Stimulated activated CD4-positive, alpha-beta T cell treated with anti-CD3 and anti-CD28 coated beads, Interleukin-2, amount 100 ng/mL, for 24 hours (primary cell): ENCODE data around the gene VAC14.

Source experiments
- DNase-seq, 2 donors: peaks; one replicate each; pipeline ENCODE4 v3.0.0-alpha.2; 2020

The VAC14 gene

GRCh38 chr16:70689035-70689969, 111.7 kb downstream of the VAC14 start:
- DNase-seq = no peak

- no peak for DNase-seq
Measured at GRCh38 chr16:70688246-70688742, 112.7 kb downstream of the VAC14 start.

- no peak for DNase-seq
Measured at GRCh38 chr16:70687671-70688245, 113.2 kb downstream of the VAC14 start.

DNA sequence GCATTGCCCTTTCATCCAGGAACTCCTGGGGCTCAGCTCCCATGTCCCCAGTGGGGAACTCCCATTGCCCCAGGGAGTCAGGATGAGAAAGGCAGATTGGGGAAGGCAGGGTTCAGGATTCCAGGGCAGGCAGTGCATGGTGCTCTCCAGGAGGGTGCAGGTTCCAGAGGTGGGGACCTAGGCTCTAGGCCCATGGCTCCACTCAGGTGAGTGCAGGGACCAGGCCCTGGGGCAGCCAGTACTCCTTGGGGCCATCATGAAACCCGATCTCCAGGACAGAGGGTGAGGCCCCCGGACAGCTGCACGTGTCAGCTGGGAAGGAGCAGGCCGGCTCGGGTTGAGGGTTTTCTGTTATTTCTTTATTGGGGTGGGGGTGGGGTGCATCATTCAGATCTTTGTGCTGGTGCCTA, 113.9 kb downstream of the VAC14 start:
- DNase-seq = no peak

GRCh38 chr16:70686376-70687101, 114.4 kb downstream of the VAC14 start:
- DNase-seq = no peak

GRCh38 chr16:70685938-70686375, 115.0 kb downstream of the VAC14 start, which contains the start of gene MTSS2:
MTSS2 (minus strand) TSS chr16:70686053; CDS start chr16:70685791, 262 bp downstream.
- peak; percentile 28 to 29 for DNase-seq

DNA sequence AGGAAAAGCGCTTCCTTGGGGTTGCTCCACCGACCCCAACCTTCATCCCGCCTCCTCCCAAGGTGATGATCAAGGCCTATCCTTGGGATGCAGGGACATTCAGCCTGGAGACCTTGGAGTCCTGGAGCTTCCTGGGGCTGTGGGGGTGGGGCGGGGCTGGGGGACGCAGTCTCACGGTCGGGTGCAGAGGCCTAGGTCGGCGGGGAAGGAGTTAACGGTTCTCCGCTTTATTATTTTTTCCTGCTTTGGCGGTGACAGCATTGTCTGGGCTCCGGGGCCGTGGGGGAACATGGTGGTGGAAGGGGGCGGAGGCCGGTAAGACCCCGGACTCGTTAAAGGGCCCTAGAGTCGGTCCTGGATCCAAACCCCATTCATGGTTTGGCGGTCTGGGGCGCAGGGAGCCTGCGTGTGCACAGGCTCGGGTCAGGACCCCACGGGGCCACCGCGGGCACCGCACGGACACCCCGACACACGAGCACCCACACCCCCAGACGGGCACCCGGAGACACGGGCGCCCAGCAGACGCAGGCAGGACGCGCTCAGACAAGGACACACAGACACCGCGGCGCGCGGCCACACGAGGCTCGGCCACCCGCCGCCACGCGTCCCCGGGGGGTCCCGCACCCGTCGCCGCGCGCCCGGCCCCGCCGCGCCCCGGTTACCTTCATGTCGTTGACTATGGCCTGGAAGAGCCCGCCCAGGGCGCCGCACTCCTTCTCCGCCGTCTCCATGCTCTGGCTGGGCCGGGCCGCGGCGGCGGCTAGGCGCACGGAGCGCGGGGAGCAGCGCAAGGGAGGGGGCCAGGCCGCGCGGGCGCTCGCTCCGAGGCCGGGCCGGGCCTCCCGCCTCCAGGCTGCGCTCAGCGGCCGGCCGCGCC, 115.7 kb downstream of the VAC14 start:
- peak in 1 of 2 donors; percentile 28 for DNase-seq

DNA sequence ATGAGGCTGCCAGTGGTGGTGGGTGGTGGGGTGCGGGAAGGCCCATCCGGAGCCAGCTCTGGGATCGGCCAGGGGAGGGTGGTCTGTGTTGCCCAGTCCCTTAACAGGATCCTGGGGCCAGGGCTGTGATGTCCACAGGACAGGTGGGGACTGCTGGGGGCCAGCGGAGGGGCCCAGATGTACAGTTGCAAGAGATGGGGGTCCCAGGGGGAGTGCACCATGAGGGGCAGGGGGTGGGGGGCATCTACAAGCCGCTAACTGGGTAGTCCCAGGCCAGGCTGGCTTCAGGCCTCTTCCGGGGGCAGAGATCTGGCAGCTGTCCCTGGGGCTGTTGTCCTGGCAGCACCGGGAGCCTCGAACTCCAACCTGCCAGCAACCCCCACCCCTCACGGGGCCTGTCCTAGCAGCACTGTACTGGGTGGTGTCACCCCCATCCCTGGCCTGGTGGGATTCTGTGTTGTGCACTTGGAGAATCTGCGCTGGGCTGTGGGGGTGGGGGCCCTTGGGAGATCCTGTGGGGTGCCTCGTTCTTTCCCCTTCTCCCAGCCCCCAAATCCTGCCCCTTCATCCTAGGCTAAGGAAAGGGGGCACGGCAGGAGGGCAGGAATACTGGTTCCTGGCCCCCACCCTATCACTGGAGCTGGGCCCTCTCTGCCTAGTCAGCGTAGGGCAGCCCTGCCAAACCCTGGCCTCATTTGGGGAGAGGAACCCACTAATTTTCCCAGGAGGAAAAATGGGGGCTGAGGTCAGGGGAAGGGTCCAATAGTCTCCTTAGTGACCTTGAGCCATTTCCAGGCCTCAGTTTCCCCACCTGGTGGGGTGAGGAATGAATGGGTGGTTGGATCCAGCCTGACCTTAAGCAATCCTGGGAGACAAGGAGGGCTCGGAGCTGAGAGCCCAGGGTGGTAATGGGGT, 116.6 kb downstream of the VAC14 start:
- no peak for DNase-seq

DNA sequence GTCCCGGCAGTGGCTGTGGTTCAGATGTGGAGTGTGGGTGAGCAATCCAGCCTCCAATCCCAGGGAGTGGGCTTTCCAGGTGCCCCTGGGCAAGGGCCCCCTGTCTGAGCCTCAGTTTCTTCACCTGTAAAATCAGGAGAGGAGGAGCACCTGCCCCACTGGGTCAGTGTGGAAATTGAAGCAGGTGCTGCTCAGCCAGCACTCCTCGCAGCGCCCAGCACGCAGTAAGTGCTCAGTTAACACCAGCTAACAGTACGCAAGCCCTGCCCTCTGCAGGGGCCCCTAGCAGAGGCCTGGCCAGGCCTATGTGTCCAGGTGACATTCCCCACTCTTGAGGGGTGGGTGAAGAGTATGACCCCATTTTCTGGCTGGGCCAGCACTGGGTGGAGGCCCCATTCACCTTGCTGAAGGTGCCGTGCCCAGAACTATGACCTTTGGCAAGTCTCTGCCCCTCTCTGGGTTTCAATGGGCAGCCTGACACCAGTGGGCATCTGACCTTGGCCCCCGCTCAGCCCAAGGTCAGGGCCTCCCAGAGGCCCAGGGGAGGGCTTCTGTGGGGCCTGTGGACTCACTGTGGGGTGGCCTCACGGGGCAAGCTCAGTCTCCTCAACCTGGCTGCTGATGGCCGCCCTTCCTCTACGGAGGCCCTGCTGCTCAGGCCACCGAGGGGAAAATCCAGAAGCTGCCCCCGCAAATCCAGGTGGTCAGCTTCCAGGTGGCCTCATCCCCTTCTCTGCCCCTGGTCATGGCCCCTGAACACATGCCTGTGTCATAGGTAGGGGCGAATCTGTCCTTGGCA, 117.6 kb downstream of the VAC14 start:
- DNase-seq = no peak

GRCh38 chr16:70682239-70683145, 118.5 kb downstream of the VAC14 start:
- DNase-seq = no peak

DNA sequence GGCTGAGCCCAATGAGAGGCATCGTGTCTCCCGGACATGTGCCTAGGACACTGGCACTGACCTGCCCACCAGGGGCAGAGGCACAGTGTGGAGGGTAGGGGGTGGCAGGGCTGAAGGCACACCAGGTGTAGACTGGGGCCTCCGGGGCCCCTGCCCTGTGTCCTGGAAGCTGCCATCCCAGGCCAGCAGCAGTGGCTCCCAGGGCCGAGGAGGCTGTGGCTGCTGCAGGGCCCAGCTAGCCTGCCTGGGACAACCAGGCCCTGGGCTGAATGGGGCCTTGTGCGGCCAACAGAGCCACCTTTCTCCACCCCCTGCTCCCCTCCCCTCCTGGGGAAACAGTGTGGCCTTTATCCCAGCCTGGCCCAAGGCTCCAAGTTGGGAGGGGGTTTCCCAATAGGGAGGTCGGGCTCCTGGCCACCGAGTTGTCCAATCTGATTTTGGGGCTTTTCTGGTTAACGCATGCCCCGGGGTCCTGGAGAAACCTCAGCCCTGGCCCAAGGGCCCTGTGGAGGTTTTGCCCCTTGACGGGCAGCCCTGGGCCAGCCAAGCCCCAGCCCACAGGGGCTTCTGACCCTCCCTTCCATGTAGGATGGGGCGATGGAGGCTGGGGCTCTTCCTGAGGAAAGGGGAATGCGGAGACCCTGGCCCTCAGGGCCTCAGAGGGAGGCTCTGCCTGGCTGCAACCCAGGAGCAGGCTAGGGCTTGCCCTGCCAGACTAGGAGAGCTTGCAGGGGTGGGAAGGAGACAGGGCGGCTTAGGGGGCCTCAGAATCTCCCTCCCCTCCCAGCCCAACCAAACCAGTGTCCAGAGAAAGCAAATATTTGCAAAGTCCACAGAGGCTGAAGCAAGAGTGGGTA, 119.3 kb downstream of the VAC14 start:
- DNase-seq = no peak

GRCh38 chr16:70680495-70681381, 120.2 kb downstream of the VAC14 start:
- DNase-seq = no peak

GRCh38 chr16:70679671-70680494, 121.1 kb downstream of the VAC14 start:
- DNase-seq = no peak

- DNase-seq = no peak
Measured at GRCh38 chr16:70678898-70679670, 121.9 kb downstream of the VAC14 start.
